Breast epithelium (tissue), 4 donors: ENCODE results near the gene CYB5R3. TPM values are rescaled to one million over a fixed set of nuclear protein-coding genes. Genes with fewer than 3 reads are reported as not detected.

ENCODE experiments used
- DNase-seq, 2 donors: peaks; one replicate each; pipeline ENCODE4 v3.0.0-alpha.2; 2019; ENCODE audit warnings: low spot score in 2 of 2
- H3K27ac ChIP-seq, 2 donors: fragments of 200-600 bp; sonication (generic) in 1 of 2; one replicate each; pipeline ENCODE4 v1.5.1; 2016 to 2019; ENCODE audit warnings: mild to moderate bottlenecking in 1 of 2
- H3K27me3 ChIP-seq, 2 donors: fragments of 200-600 bp; sonication (generic) in 1 of 2; one replicate each; pipeline versions ENCODE4 v1.5.1 to v1.6.0; 2017 to 2019; ENCODE audit warnings: control low read depth in 1 of 2, mild to moderate bottlenecking in 1 of 2
- H3K36me3 ChIP-seq: fragments of 200-600 bp; one replicate; pipeline ENCODE4 v1.5.1; 2019
- H3K4me1 ChIP-seq, 2 donors: fragments of 200-600 bp; sonication (generic); one replicate each; pipeline ENCODE4 v1.5.1; 2016 to 2019; ENCODE audit warnings: control low read depth in 1 of 2
- H3K4me3 ChIP-seq, 3 donors: fragments of 200-600 bp; sonication (generic); 1 replicate in 2 of 3; 2 replicates in 1 of 3; pipeline ENCODE4 v1.5.1; 2016 to 2019; ENCODE audit warnings: mild to moderate bottlenecking in 3 of 3, moderate library complexity in 2 of 3
- H3K9me3 ChIP-seq, 2 donors: fragments of 200-600 bp; sonication (generic) in 1 of 2; one replicate each; pipeline ENCODE4 v1.5.1; 2016 to 2019; ENCODE audit warnings: control low read depth in 1 of 2
- CTCF ChIP-seq, 3 donors: fragments of 450-650 bp; IDR thresholded peaks; one replicate each; pipeline ENCODE4 v1.5.1; 2016 to 2017; ENCODE audit warnings: antibody characterized with exemption in 3 of 3, mild to moderate bottlenecking in 3 of 3, moderate library complexity in 3 of 3
- POLR2A ChIP-seq: fragments of 450-650 bp; IDR thresholded peaks from one replicate; pipeline ENCODE4 v1.6.1; 2016; ENCODE audit warnings: antibody characterized with exemption, mild to moderate bottlenecking, moderate library complexity
- POLR2AphosphoS5 ChIP-seq, 3 donors: sonication (generic); formaldehyde crosslinking; IDR thresholded peaks; one replicate each; pipeline ENCODE4 v1.6.1; 2017; ENCODE audit warnings: antibody characterized with exemption in 3 of 3
- intact Hi-C: fragments of 100-400 bp; cut with DNase I; formaldehyde crosslinking; loops from one replicate; pipeline ENCODE4 v1.15.1; 2023; ENCODE audit warnings: low total_unique reads
- total RNA-seq, 3 donors: library from RNA; depleted of rRNA; stranded (reverse); fragments of >200 nt; gene quantifications; one replicate each; pipeline ENCODE4 v1.1.0, GENCODE V29; 2016

The CYB5R3 gene
- total RNA-seq, 3 donors from 2014 or later: 56.5 to 248 (median 87.5) TPM

- TF ChIP-seq CTCF (IDR thresholded peaks at IDR 0.05) (no peak), POLR2A (no peak), POLR2AphosphoS5 (IDR thresholded peaks at IDR 0.05) (no peak)
- H3K36me3 ChIP-seq: no peaks in the 10 kb centered on the region
- no peaks in the 10 kb centered on the region for H3K9me3 ChIP-seq
- no peak overlapping the region for H3K4me3 ChIP-seq
- H3K4me1 ChIP-seq: no peaks in the 10 kb centered on the region
- intact Hi-C loops: loop anchor here (5.0 kb wide), 1 partner anchor 43 kb away; no protein-coding TSS in a partner anchor
- H3K27ac ChIP-seq: no peak overlapping the region
- H3K27me3 ChIP-seq: no peaks in the 10 kb centered on the region
- DNase-seq: no peak
Observed at GRCh38 chr22:42654436-42655073, 5.4 kb upstream of the CYB5R3 start.

- H3K4me3 ChIP-seq: no peak overlapping the region
- H3K27ac ChIP-seq: no peak overlapping the region
- DNase-seq: no peak
- no peaks in the 10 kb centered on the region for H3K4me1 ChIP-seq
- no peaks in the 10 kb centered on the region for H3K36me3 ChIP-seq
- intact Hi-C loops: loop anchor here (5.0 kb wide), 1 partner anchor 43 kb away; no protein-coding TSS in a partner anchor
- TF ChIP-seq POLR2AphosphoS5 (IDR thresholded peaks at IDR 0.05) (no peak), POLR2A (no peak), CTCF (IDR thresholded peaks at IDR 0.05) (no peak)
- H3K27me3 ChIP-seq: no peaks in the 10 kb centered on the region
- no peaks in the 10 kb centered on the region for H3K9me3 ChIP-seq
Observed at GRCh38 chr22:42653999-42654398, 4.8 kb upstream of the CYB5R3 start.

DNA sequence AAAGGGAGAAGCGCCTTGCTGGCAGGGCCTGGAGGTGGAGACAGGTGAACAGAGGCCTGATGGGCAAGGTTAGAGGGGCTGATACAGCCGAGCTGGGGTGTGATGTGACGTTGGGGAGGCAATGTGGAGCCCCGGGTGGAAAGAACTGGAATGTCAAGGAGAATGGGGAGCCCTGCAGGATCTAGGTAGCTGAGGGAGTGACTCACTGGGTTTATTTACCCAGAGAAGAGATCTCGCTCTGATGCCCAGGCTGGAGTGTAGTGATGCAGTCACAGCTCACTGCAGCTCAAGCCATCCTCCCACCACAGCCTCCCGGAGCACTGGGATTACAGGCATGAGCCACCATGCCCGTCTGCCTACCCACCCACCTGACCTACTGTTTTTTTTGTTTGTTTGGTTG is 1.9 kb upstream of the CYB5R3 start:
- Histone ChIP-seq H3K36me3 (no peaks in the 10 kb centered on the region), H3K4me3 (no peak overlapping the region), H3K27me3 (no peaks in the 10 kb centered on the region), H3K4me1 (peaks cover 11 to 23% of the 10 kb centered on the region in 2 donors), H3K9me3 (no peaks in the 10 kb centered on the region), H3K27ac (no peak overlapping the region)
- TF ChIP-seq POLR2AphosphoS5 (IDR thresholded peaks at IDR 0.05): no peak
- no peak for DNase-seq
- intact Hi-C loops: loop anchor here (5.0 kb wide), 1 partner anchor 46 kb away; no protein-coding TSS in a partner anchor

DNA sequence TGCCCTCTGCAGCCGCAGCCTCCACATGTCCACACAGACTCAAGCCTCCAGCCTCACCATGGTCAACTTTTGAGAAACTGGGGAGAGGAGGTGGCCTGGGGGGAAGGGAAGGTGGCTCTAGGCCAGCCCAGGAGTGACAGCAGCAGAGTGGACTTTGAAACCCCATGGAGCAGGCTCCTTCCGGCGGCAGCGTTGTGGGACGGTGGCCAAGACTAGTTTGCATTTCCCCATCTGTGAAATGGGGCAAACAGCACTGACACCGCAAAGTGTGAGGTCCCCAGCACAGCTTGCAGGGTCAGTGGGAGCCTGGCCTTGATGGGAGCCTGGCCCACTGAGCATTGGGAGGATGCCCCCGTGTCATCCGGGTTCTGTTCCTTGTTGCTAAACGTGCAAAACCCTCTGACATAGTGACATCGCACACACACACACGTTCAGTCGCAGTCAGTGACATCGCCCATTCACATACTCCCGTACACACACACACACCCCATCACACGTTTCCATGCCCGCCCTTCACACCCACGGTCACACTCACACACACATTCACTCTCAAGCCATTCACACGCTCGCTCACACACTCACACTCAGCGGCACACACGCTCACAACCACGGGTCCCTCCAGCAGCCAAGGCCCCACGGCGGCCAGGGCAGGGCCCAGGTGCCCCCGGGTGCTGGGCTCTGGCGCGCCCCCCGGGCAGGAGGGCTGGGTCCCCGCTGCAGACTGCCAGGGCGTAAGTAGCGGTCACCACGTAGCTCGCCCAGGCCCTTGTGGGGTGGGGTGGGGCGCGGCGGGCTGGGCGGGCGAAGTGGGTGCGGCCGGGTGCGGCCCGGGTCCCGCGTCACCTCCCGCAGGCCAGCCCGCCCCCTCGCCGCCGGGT is 585 bp downstream of the CYB5R3 start:
- Histone ChIP-seq H3K27ac (peak overlapping the region; percentile 91 to 97), H3K4me3 (peak overlapping the region; percentile 88 to 98 (median 92)), H3K4me1 (peaks cover 26 to 37% of the 10 kb centered on the region in 2 donors), H3K9me3 (no peaks in the 10 kb centered on the region), H3K27me3 (no peaks in the 10 kb centered on the region), H3K36me3 (no peaks in the 10 kb centered on the region)
- DNase-seq: peak in 1 of 2 donors; percentile 40
- intact Hi-C loops: loop anchor here (5.0 kb wide), 1 partner anchor 209 kb away; the partner anchor contains the start of gene ARFGAP3
- no peak for TF ChIP-seq CTCF (IDR thresholded peaks at IDR 0.05)
- peak in 2 of 3 donors; percentile 25 to 43 for TF ChIP-seq POLR2AphosphoS5 (IDR thresholded peaks at IDR 0.05)

DNA sequence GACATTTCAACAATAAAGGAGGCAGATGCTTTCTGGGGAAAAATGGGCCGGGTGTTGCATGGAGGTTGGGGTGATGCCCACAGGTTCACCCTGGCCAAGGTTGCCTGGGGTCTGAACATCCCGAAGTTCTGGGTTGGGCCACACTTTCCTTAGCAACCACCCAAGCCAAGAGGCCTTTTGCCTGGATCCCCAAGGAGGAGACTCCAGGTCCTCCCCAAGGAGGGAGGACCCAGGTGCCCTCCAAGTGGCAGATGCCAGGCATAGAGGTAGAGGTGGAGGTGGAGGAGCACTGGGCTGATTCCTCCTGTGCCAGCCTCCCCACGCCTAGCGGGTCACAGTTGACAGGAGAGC is 1.2 kb downstream of the CYB5R3 start:
- no peaks in the 10 kb centered on the region for H3K36me3 ChIP-seq
- no peaks in the 10 kb centered on the region for H3K9me3 ChIP-seq
- TF ChIP-seq CTCF (IDR thresholded peaks at IDR 0.05) (no peak), POLR2AphosphoS5 (IDR thresholded peaks at IDR 0.05) (no peak), POLR2A (no peak)
- H3K27ac ChIP-seq: peak overlapping the region; percentile 91 to 97
- no peak for DNase-seq
- intact Hi-C loops: loop anchor here (5.0 kb wide), 1 partner anchor 209 kb away; the partner anchor contains the start of gene ARFGAP3
- peaks cover 29 to 38% of the 10 kb centered on the region in 2 donors for H3K4me1 ChIP-seq
- H3K4me3 ChIP-seq: peak overlapping the region; percentile 88 to 98 (median 92)
- no peaks in the 10 kb centered on the region for H3K27me3 ChIP-seq
